ENCODE measurements around the gene NTN1. TPM values are rescaled to one million over a fixed set of nuclear protein-coding genes. Genes with fewer than 3 reads are reported as not detected.

NTN1 gene
- total RNA-seq, 1 experiment from 2014 or later: 0.94 TPM

DNA sequence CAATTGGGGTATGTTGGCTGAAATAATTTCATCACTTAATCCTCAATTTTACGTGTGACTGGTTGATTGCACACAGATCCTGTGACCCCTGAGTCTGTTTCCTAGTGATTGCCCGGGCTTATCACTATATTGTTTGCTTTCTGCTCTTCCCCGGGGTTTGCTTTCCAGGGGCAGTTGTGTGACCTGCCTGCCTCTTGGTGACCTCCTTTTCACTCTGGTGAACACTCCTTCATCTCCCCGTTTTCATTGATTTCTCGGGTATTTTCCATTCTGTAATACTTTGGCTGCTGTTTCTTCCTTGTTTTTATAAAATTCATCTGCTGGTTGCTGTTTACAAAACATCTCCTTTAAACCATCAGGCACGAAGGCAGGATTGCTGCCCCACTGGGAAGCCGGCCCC is 36.0 kb downstream of the NTN1 start:
- DNase-seq: no peak
- peaks cover 3% of the 10 kb centered on the region for H3K36me3 Mint-ChIP-seq (ENCODE audit: insufficient read depth, unreplicated experiment)
- no peak overlapping the region for H3K4me3 Mint-ChIP-seq (ENCODE audit: low read depth, unreplicated experiment)
- TF ChIP-seq, protein P1, sequence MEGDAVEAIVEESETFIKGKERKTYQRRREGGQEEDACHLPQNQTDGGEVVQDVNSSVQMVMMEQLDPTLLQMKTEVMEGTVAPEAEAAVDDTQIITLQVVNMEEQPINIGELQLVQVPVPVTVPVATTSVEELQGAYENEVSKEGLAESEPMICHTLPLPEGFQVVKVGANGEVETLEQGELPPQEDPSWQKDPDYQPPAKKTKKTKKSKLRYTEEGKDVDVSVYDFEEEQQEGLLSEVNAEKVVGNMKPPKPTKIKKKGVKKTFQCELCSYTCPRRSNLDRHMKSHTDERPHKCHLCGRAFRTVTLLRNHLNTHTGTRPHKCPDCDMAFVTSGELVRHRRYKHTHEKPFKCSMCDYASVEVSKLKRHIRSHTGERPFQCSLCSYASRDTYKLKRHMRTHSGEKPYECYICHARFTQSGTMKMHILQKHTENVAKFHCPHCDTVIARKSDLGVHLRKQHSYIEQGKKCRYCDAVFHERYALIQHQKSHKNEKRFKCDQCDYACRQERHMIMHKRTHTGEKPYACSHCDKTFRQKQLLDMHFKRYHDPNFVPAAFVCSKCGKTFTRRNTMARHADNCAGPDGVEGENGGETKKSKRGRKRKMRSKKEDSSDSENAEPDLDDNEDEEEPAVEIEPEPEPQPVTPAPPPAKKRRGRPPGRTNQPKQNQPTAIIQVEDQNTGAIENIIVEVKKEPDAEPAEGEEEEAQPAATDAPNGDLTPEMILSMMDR (IDR thresholded peaks at IDR 0.05; ENCODE audit: unreplicated experiment): no peak
- BruUV-seq (replicated peaks): no TSS peak
- H3K27me3 Mint-ChIP-seq (ENCODE audit: unreplicated experiment): peaks cover 11% of the 10 kb centered on the region
- H3K9me3 Mint-ChIP-seq (ENCODE audit: low read depth, unreplicated experiment): no peaks in the 10 kb centered on the region
- CTCF ChIA-PET: no interaction called here
- intact Hi-C loops (cut with micrococcal nuclease; ENCODE audit: unreplicated experiment): no loop called here
- H3K27ac Mint-ChIP-seq (ENCODE audit: unreplicated experiment): no peak overlapping the region
- H3K4me1 Mint-ChIP-seq (ENCODE audit: low read depth, unreplicated experiment): peaks cover 7% of the 10 kb centered on the region

DNA sequence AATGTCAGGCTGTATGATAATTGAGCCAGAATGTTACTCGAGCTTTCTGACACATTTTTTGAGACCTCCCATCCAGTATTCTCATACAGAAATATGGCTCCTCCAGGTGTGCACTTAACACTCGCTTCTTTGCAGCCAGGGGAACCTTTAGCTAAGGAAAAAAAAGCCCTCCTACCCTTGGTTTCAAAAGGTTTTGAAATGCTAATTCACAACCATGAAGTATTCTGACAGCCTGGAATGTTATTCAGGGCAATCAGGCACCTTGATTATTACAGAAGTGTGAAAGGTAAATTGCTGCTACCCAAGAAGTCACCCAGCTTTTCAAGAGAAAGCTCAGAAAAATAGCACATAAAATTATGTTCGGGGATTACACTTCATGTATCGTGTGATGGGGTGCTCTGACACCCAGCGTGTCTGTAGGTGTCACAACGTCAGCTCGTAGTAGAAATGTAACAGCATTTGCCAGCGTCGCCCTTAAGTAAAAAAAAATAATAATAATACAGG is 41.1 kb downstream of the NTN1 start:
- TF ChIP-seq, protein P1 (IDR thresholded peaks at IDR 0.05; ENCODE audit: unreplicated experiment): no peak
- intact Hi-C loops (cut with micrococcal nuclease; ENCODE audit: unreplicated experiment): no loop called here
- Mint-ChIP-seq H3K9me3 (ENCODE audit: low read depth, unreplicated experiment) (no peaks in the 10 kb centered on the region), H3K36me3 (ENCODE audit: insufficient read depth, unreplicated experiment) (peaks cover 3% of the 10 kb centered on the region), H3K4me3 (ENCODE audit: low read depth, unreplicated experiment) (no peak overlapping the region), H3K4me1 (ENCODE audit: low read depth, unreplicated experiment) (peaks cover 4% of the 10 kb centered on the region), H3K27me3 (ENCODE audit: unreplicated experiment) (peaks cover 17% of the 10 kb centered on the region), H3K27ac (ENCODE audit: unreplicated experiment) (no peak overlapping the region)
- CTCF ChIA-PET: no interaction called here
- DNase-seq: no peak
- no TSS peak for BruUV-seq (replicated peaks)

DNA sequence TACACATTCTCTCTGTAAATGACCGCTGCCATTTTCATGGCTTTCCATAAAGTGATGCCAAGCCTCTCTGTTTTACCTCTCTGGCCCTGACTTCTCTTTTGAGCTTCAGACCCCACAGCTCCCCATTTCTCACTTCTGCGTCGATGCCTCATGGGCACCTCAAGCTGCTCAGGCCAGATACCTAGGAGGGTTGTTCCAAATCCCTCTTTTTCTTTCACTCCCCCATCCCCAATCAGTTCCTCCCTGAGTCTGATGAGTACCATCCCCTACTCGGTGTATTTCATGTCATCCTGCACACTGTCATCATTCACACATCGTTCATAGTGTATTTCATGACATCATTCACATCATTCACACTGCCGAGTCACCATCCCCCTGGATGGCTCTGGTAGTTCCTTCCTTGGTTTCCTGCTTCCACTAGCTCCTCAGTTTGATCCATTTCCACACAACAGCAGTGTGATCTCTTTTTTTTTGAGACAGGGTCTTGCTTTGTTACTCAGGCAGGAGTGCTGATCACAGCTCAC is 43.1 kb downstream of the NTN1 start:
- Mint-ChIP-seq H3K4me3 (ENCODE audit: low read depth, unreplicated experiment) (no peak overlapping the region), H3K36me3 (ENCODE audit: insufficient read depth, unreplicated experiment) (peaks cover 3% of the 10 kb centered on the region), H3K4me1 (ENCODE audit: low read depth, unreplicated experiment) (no peaks in the 10 kb centered on the region), H3K27me3 (ENCODE audit: unreplicated experiment) (peaks cover 13% of the 10 kb centered on the region), H3K9me3 (ENCODE audit: low read depth, unreplicated experiment) (no peaks in the 10 kb centered on the region), H3K27ac (ENCODE audit: unreplicated experiment) (no peak overlapping the region)
- DNase-seq: no peak
- BruUV-seq (replicated peaks): no TSS peak
- CTCF ChIA-PET: no interaction called here
- intact Hi-C loops (cut with micrococcal nuclease; ENCODE audit: unreplicated experiment): no loop called here
- TF ChIP-seq, protein P1 (IDR thresholded peaks at IDR 0.05; ENCODE audit: unreplicated experiment): no peak

DNA sequence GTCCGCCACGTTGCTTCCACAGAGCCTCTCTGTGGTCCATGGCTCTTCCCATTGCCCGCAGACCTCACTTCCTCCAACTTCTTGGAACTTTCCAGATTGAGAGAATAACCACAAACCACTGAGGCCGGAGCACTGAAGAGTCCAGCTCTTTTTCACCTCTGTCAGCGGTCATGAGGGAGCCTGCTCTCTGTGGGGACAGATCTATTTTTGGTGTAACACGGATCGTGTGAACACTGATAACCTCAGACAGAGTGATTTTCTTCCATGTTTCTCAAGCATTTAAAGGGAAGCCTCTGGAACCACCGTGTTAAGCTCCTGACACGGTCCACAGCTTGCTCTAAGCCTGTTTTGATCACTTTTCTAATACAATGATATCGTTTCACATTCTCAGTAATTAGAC is 49.7 kb downstream of the NTN1 start:
- Mint-ChIP-seq H3K4me3 (ENCODE audit: low read depth, unreplicated experiment) (no peak overlapping the region), H3K4me1 (ENCODE audit: low read depth, unreplicated experiment) (no peaks in the 10 kb centered on the region), H3K36me3 (ENCODE audit: insufficient read depth, unreplicated experiment) (no peaks in the 10 kb centered on the region), H3K9me3 (ENCODE audit: low read depth, unreplicated experiment) (no peaks in the 10 kb centered on the region), H3K27me3 (ENCODE audit: unreplicated experiment) (no peaks in the 10 kb centered on the region), H3K27ac (ENCODE audit: unreplicated experiment) (no peak overlapping the region)
- CTCF ChIA-PET: no interaction called here
- BruUV-seq (replicated peaks): no TSS peak
- DNase-seq: no peak
- TF ChIP-seq, protein P1 (IDR thresholded peaks at IDR 0.05; ENCODE audit: unreplicated experiment): no peak
- intact Hi-C loops (cut with micrococcal nuclease; ENCODE audit: unreplicated experiment): no loop called here

Data from Calu3 (cell line).